SK-N-SH (cell line): ENCODE results near the gene HID1. TPM values are rescaled to one million over a fixed set of nuclear protein-coding genes. Genes with fewer than 3 reads are reported as not detected.

Experiments used
- CTCF ChIA-PET: fragments of 300-600, 350-600 bp; formaldehyde crosslinking; extraction: SDS; loops from one replicate; lab custom pipeline; 2021; lab: Yijun Ruan, JAX
- POLR2A ChIA-PET: fragments of 350-600 bp; sonication (Branson Sonifier 250); formaldehyde crosslinking; extraction: SDS; loops from one replicate; lab custom pipeline; 2020; ENCODE audit warnings: antibody characterized with exemption, inconsistent platforms; lab: Yijun Ruan, JAX
- DNase-seq: peaks from one replicate; pipeline ENCODE4 v3.0.0; 2012
- H2AFZ ChIP-seq: fragments of 200-600 bp; sonication (generic); 2 replicates; pipeline ENCODE4 v1.8.1; 2016; ENCODE audit warnings: antibody characterized with exemption, mild to moderate bottlenecking, low read depth
- H3F3A ChIP-seq: fragments of 200-600 bp; sonication (generic); replicated peaks from 2 replicates; pipeline ENCODE3; 2016; ENCODE audit warnings: antibody characterized with exemption, mild to moderate bottlenecking; ENCODE audit not compliant: insufficient read depth
- H3K27ac ChIP-seq, 2 experiments: fragments of 200-500 bp in 1 of 2; fragments of 200-600 bp in 1 of 2; sonication (Bioruptor generic) in 1 of 2; sonication (generic), shearing (Covaris generic) in 1 of 2; 2 replicates each; pipeline versions ENCODE4 v1.5.1 to v1.6.1; 2014 to 2016; ENCODE audit warnings: low read depth in 2 of 2, inconsistent platforms in 1 of 2, low read length in 1 of 2, mild to moderate bottlenecking in 1 of 2, mixed read lengths in 1 of 2
- H3K27me3 ChIP-seq: fragments of 200-600 bp; sonication (generic), shearing (Covaris generic); 2 replicates; pipeline ENCODE4 v1.6.1; 2016; ENCODE audit warnings: mixed run types; ENCODE audit not compliant: insufficient read depth
- H3K36me3 ChIP-seq, 2 experiments: fragments of 200-500 bp in 1 of 2; fragments of 200-600 bp in 1 of 2; sonication (Bioruptor generic) in 1 of 2; sonication (generic) in 1 of 2; replicated peaks in 1 of 2; 2 replicates each; pipeline versions ENCODE3 to v1.5.1; 2014 to 2016; ENCODE audit warnings: low read length in 1 of 2, mild to moderate bottlenecking in 1 of 2; ENCODE audit not compliant: insufficient read depth in 2 of 2, control insufficient read depth in 1 of 2
- H3K4me1 ChIP-seq, 2 experiments: fragments of 200-500 bp in 1 of 2; fragments of 200-600 bp in 1 of 2; sonication (Bioruptor generic) in 1 of 2; sonication (generic), shearing (Covaris generic) in 1 of 2; 2 replicates each; pipeline versions ENCODE4 v1.5.1 to v1.6.1; 2014 to 2016; ENCODE audit warnings: low read depth in 1 of 2, low read length in 1 of 2, mixed run types in 1 of 2; ENCODE audit not compliant: insufficient read depth in 2 of 2, control insufficient read depth in 1 of 2
- H3K4me2 ChIP-seq: fragments of 200-600 bp; sonication (generic), shearing (Covaris generic); 2 replicates; pipeline ENCODE4 v1.6.1; 2017; ENCODE audit warnings: mixed run types
- H3K4me3 ChIP-seq, 2 experiments: fragments of 200-500 bp in 1 of 2; fragments of 200-600 bp in 1 of 2; sonication (Bioruptor generic) in 1 of 2; sonication (generic), shearing (Covaris generic) in 1 of 2; 2 replicates each; pipeline versions ENCODE4 v1.5.1 to v1.8.1; 2014 to 2016; ENCODE audit warnings: low read depth in 2 of 2, inconsistent platforms in 1 of 2, low read length in 1 of 2, mild to moderate bottlenecking in 1 of 2, mixed read lengths in 1 of 2, moderate library complexity in 1 of 2
- H3K79me2 ChIP-seq: fragments of 200-600 bp; sonication (generic); 2 replicates; pipeline ENCODE4 v1.8.1; 2017; ENCODE audit warnings: mild to moderate bottlenecking; ENCODE audit not compliant: insufficient read depth
- H3K9ac ChIP-seq: fragments of 200-600 bp; sonication (generic); 2 replicates; pipeline ENCODE4 v1.6.1; 2017; ENCODE audit warnings: mixed run types
- H3K9me2 ChIP-seq: fragments of 200-600 bp; sonication (generic); 2 replicates; pipeline ENCODE4 v1.6.1; 2017; ENCODE audit warnings: mixed run types
- H3K9me3 ChIP-seq: fragments of 200-600 bp; sonication (generic); 2 replicates; pipeline ENCODE4 v1.6.1; 2017; ENCODE audit warnings: mixed run types, mild to moderate bottlenecking, moderate library complexity
- H4K20me1 ChIP-seq: fragments of 200-600 bp; sonication (generic); 2 replicates; pipeline ENCODE4 v1.6.1; 2017; ENCODE audit warnings: mild to moderate bottlenecking, mixed run types; ENCODE audit not compliant: insufficient read depth
- EP300 ChIP-seq, 2 experiments: IDR thresholded peaks; 2 replicates each; pipeline versions ENCODE4 v1.4.0 to v1.6.1; 2012; ENCODE audit warnings: borderline replicate concordance in 1 of 2, low read depth in 1 of 2, low read length in 1 of 2
- FOSL2 ChIP-seq: IDR thresholded peaks from 2 replicates; pipeline ENCODE4 v1.4.0; 2012; ENCODE audit warnings: low read depth, mild to moderate bottlenecking, moderate library complexity, borderline replicate concordance
- FOXM1 ChIP-seq: IDR thresholded peaks from 2 replicates; pipeline ENCODE4 v1.4.0; 2012; ENCODE audit warnings: low read depth, mild to moderate bottlenecking
- GATA2 ChIP-seq: sonication (generic); formaldehyde crosslinking; IDR thresholded peaks from 2 replicates; pipeline ENCODE4 v1.5.0; 2020; ENCODE audit warnings: mild to moderate bottlenecking, missing genetic modification reagents
- NRF1 ChIP-seq: IDR thresholded peaks from 2 replicates; pipeline ENCODE4 v1.6.1; 2012; ENCODE audit warnings: low read depth, mild to moderate bottlenecking, low read length
- PBX3 ChIP-seq: IDR thresholded peaks from 2 replicates; pipeline ENCODE4; 2012
- RAD21 ChIP-seq: IDR thresholded peaks from 2 replicates; pipeline ENCODE4 v1.6.1; 2012; ENCODE audit warnings: mild to moderate bottlenecking, low read length
- RFX5 ChIP-seq: IDR thresholded peaks from 2 replicates; pipeline ENCODE4 v1.6.1; 2012; ENCODE audit warnings: mild to moderate bottlenecking, improper control_type of control experiment, low read length
- RXRA ChIP-seq: IDR thresholded peaks from 2 replicates; pipeline ENCODE4 v1.4.0; 2012; ENCODE audit warnings: low read depth, mild to moderate bottlenecking, borderline replicate concordance
- TCF12 ChIP-seq: IDR thresholded peaks from 2 replicates; pipeline ENCODE4 v1.4.0; 2012
- TEAD4 ChIP-seq: IDR thresholded peaks from 2 replicates; pipeline ENCODE4 v1.4.0; 2012; ENCODE audit warnings: mild to moderate bottlenecking, borderline replicate concordance; ENCODE audit not compliant: insufficient read depth
- YY1 ChIP-seq: IDR thresholded peaks from 2 replicates; pipeline ENCODE4 v1.4.0; 2012; ENCODE audit warnings: low read depth, mild to moderate bottlenecking
- ZBTB33 ChIP-seq: IDR thresholded peaks from 2 replicates; pipeline ENCODE4 v1.4.0; 2012; ENCODE audit warnings: low read depth, borderline replicate concordance
- WGBS: methylation state at CpG from one replicate; pipeline ENCODE4 v1.1.6; 2017; ENCODE audit warnings: low lambda C conversion rate; 5-methylcytosine and 5-hydroxymethylcytosine counted together
- polyA plus RNA-seq, 3 experiments: library from polyadenylated mRNA; depleted of rRNA; stranded (reverse); fragments of >200 nt; gene quantifications; 2 replicates each; pipeline ENCODE4 v1.2.3, GENCODE V29; 2012

Gene HID1
- polyA plus RNA-seq, 1 of the 3 experiments (the other 2 are of a cell fraction) = 2.5 TPM

- H3K79me2 ChIP-seq = no peaks in the 10 kb centered on the region
- 19% methylated on average over 47 of the region's 57 CpGs for whole genome bisulfite sequencing
- ChIA-PET CTCF (interaction anchor here (0.6 to 12.1 kb wide), 41 partner anchors 9 to 748 kb away, joined by 3 to 286 read pairs (median 5); partner anchors contain the start of genes FADS6, FDXR, HID1 and MRPL58), POLR2A (interaction anchor here (1.0 kb wide), 1 partner anchor 12 kb away, joined by 3 read pairs; no protein-coding TSS in a partner anchor)
- H3F3A ChIP-seq = no peaks in the 10 kb centered on the region
- peak within 1 kb of the TSS; percentile 99 for H3K4me2 ChIP-seq
- H3K9me2 ChIP-seq = no peaks in the 10 kb centered on the region
- peaks cover 0 to 19% of the 10 kb centered on the region in 2 experiments; a peak in 1 of 4 replicates for H3K4me1 ChIP-seq
- no peak within 1 kb of the TSS for H3K27ac ChIP-seq
- peak within 1 kb of the TSS; percentile 42 to 62 for H3K4me3 ChIP-seq
- peak; percentile 94 for DNase-seq
- peak within 1 kb of the TSS; percentile 84; the same call in 1 of the 2 replicates for H2AFZ ChIP-seq
- H4K20me1 ChIP-seq = peaks cover 3% of the 10 kb centered on the region; the same call in 1 of the 2 replicates
- H3K9me3 ChIP-seq = no peaks in the 10 kb centered on the region
- H3K36me3 ChIP-seq = no peaks in the 10 kb centered on the region
- H3K27me3 ChIP-seq = peaks cover 64% of the 10 kb centered on the region
- TF ChIP-seq RAD21 (no peak), GATA2 (CRISPR knock-in tag) (no peak), FOXM1 (no peak), NRF1 (no peak), FOSL2 (no peak), EP300 (IDR thresholded peaks at IDR 0.05; ENCODE audit: borderline replicate concordance in 1 of 2, low read depth in 1 of 2, low read length in 1 of 2) (no peak), YY1 (no peak)
- no peak within 1 kb of the TSS for H3K9ac ChIP-seq
Measured at GRCh38 chr17:74922694-74923537, 49.6 kb downstream of the HID1 start, which contains the start of gene USH1G. Gene USH1G, minus strand, starts transcription at chr17:74923255. Its CDS starts 182 bp downstream, at chr17:74923073.

DNA sequence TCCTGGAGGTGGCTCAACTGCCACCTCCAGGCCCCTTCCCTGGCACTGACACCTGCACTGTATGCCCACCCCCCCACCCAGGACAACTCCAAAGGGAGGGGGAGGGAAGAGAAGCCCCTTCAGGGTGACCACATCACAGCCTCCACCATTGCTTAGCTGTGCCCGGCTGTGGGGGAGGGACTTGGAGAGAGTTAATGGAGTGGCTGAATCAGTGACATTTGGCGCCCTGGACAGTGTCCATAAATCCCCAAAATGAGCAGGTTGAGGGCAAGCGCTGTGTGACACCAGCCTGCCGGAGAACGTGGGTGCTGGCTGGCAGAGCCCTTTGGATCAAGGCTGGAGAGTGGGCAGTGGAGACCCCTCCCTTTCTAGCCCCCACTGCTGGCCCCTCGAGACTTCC is 50.4 kb downstream of the HID1 start:
- POLR2A ChIA-PET = interaction anchor here (1.0 kb wide), 1 partner anchor 13 kb away, joined by 3 read pairs; no protein-coding TSS in a partner anchor
- peaks cover 57% of the 10 kb centered on the region for H3K27me3 ChIP-seq
- H3K9me3 ChIP-seq = no peaks in the 10 kb centered on the region

More for the DNA sequence above, 50.4 kb downstream of the HID1 start:
- no peak overlapping the region for H3K4me2 ChIP-seq
- H3K79me2 ChIP-seq = no peaks in the 10 kb centered on the region
- no peak overlapping the region for H3K27ac ChIP-seq
- peaks cover 3% of the 10 kb centered on the region; the same call in 1 of the 2 replicates for H4K20me1 ChIP-seq
- CTCF ChIA-PET = interaction anchor here (0.6 to 12.1 kb wide), 29 partner anchors 8 to 749 kb away, joined by 3 to 286 read pairs (median 8); partner anchors contain the start of genes FADS6, FDXR, HID1 and MRPL58
- no peak for DNase-seq
- H3K9ac ChIP-seq = no peak overlapping the region
- no peaks in the 10 kb centered on the region for H3K9me2 ChIP-seq
- no peak overlapping the region for H2AFZ ChIP-seq
- H3K4me1 ChIP-seq = peaks cover 0 to 19% of the 10 kb centered on the region in 2 experiments; a peak in 1 of 4 replicates
- no peak overlapping the region for H3K4me3 ChIP-seq
- TF ChIP-seq RXRA = no peak
- no peak for TF ChIP-seq TCF12
- TF ChIP-seq ZBTB33 = no peak
- no peak for TF ChIP-seq PBX3
- no peak for TF ChIP-seq TEAD4
- TF ChIP-seq RFX5 = no peak
- no peaks in the 10 kb centered on the region for H3F3A ChIP-seq
- 73% methylated on average over 6 of the region's 6 CpGs for WGBS
- H3K36me3 ChIP-seq = no peaks in the 10 kb centered on the region
